ENCODE results near the gene FLAD1.

DNA sequence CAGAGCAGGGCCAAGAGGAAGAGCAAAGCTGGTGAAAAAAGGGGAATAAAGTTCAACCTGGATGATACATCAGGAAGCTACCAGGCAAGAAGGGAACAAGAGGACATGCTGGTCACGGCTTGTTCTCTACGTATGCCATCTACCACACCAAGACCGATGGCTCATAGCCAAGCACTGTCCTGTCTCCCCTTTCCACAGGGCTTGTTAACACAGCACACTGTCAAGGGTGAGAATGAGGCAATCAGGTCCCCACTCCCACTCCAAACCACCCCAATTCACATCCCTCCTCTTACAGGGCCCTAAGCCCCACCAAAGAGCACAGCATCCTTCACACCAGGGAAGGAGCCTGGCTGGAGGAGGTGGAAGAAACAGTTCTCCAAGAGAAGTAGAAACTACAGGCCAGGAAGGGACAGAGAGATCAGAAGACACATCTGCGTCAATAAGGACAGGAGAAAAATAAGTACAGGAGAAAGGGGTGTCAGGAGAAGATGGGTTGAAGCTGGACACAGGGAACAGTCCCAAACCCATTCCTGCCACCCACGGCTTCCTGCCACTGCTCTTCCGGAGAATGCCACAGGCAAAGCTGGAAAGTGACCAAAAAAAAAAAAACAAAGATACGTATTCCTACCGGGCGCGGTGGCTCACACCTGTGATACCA lies 11.7 kb upstream of the FLAD1 start:
- TF ChIP-seq CTCF (IDR thresholded peaks at IDR 0.05) = no peak
- no peak for TF ChIP-seq CHD4 (IDR thresholded peaks at IDR 0.05; ENCODE audit: borderline replicate concordance)
- TF ChIP-seq MAFK (IDR thresholded peaks at IDR 0.05; ENCODE audit: partially characterized antibody) = no peak
- no peak for TF ChIP-seq RCOR1 (IDR thresholded peaks at IDR 0.05; ENCODE audit: low read depth, low read length)
- TF ChIP-seq RFX5 (IDR thresholded peaks at IDR 0.05) = no peak
- no peak for TF ChIP-seq PHF8 (IDR thresholded peaks at IDR 0.05; ENCODE audit: borderline replicate concordance, low read depth)
- no peak for TF ChIP-seq POLR2A (IDR thresholded peaks at IDR 0.05; ENCODE audit: low read length)
- TF ChIP-seq HMGXB4 (CRISPR knock-in tag; IDR thresholded peaks at IDR 0.05; ENCODE audit: borderline replicate concordance) = no peak
- no peak for TF ChIP-seq HDAC2 (IDR thresholded peaks at IDR 0.05)
- TF ChIP-seq BHLHE40 (IDR thresholded peaks at IDR 0.05; ENCODE audit: low read depth, low read length) = no peak
- no peak for TF ChIP-seq RAD21 (conservative IDR thresholded peaks at IDR 0.05 in 1 of 2, IDR thresholded peaks at IDR 0.05 in 1 of 2)
- TF ChIP-seq JUN (IDR thresholded peaks at IDR 0.05) = no peak; a peak in 1 of 5 replicates
